COR-L47 (cell line): Measurements from ENCODE around the gene FAM181B.
"Not testable (repeated sequence)": the region's sequence is repeated elsewhere in the genome, so short reads cannot be mapped to it uniquely, and the experiment has no call there.

Experiments used
- DNase-seq: peaks from one replicate; lab custom pipeline; 2025; lab: John Stamatoyannopoulos, UW

FAM181B gene

GRCh38 chr11:82732348-82732733 lies 1.3 kb downstream of the FAM181B start:
- DNase-seq, result no peak

DNA sequence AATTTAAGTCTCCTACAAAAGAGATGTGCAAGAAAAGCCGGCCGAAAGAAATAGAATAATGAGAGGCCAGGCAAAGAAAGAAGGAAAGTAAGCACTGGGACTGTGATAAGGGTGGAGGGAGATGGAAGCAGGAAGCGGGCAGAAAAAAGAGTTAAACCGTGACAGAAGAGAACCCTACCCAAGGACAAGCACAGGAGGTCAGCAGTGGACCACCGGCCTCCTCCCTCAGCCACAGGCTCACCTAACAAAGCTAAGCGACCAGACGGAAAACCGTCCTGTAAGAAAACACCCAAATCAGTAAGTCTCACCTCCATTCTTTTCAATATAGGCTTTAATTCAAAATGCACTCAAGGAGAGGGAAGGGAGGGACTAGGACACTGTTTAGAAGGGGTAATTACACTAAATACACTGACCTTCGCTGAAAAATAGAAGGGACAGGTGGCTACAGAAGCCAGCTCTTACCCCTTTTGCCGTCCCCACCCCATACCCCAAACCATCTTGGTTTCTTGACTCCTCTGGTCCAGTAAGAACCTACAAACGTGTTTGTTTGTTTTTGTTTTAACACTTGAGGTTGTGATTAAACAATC lies 1.9 kb downstream of the FAM181B start:
- DNase-seq, result no peak

GRCh38 chr11:82730754-82731153 lies 2.9 kb downstream of the FAM181B start:
- DNase-seq, result no peak

DNA sequence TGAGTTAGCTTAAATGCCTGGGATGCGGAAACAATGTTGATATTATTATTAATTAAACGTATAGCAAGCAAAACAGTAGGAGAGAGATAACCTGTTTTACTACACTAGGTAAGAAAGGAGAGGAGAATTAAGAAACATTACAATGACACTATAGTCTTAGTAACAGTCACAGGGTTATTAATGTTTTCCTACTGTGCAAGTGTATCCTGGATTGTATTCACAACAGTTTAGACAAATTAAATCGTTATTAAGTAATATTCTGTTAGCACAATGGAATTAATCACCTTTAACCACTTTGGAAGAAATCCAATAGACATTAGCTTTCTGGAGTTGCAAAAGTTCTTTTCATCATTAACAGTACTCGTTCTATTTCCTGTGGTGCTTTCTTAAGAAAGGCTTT lies 3.4 kb downstream of the FAM181B start:
- no peak for DNase-seq

GRCh38 chr11:82724026-82724425 lies 9.6 kb downstream of the FAM181B start:
- no peak for DNase-seq

GRCh38 chr11:82722231-82722630 lies 11.4 kb downstream of the FAM181B start:
- no peak for DNase-seq

GRCh38 chr11:82720267-82721065 lies 13.2 kb downstream of the FAM181B start:
- no peak for DNase-seq

GRCh38 chr11:82719361-82720105 lies 14.1 kb downstream of the FAM181B start:
- no peak for DNase-seq

DNA sequence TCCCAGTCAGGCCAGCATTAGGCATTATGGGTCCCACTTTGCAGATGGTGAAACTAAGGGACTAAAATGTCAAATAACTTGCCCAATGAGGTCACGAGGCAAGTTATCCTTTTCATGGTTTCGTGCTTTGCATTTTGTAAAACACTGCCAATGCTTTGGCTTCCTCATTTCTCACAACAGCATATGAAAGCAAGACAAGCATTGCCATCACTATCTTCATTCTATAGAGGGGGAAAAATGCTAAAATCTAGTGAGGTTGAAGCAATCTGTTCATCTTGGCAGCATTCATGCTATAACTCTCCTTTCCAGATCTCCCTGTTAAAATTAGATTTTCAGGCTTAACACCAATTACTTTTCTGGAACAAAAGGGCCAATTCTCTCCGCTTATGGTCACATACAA lies 14.8 kb downstream of the FAM181B start:
- DNase-seq, result no peak

- peak; percentile 57 for DNase-seq
Observed at GRCh38 chr11:82718307-82718706, 15.4 kb downstream of the FAM181B start.

DNA sequence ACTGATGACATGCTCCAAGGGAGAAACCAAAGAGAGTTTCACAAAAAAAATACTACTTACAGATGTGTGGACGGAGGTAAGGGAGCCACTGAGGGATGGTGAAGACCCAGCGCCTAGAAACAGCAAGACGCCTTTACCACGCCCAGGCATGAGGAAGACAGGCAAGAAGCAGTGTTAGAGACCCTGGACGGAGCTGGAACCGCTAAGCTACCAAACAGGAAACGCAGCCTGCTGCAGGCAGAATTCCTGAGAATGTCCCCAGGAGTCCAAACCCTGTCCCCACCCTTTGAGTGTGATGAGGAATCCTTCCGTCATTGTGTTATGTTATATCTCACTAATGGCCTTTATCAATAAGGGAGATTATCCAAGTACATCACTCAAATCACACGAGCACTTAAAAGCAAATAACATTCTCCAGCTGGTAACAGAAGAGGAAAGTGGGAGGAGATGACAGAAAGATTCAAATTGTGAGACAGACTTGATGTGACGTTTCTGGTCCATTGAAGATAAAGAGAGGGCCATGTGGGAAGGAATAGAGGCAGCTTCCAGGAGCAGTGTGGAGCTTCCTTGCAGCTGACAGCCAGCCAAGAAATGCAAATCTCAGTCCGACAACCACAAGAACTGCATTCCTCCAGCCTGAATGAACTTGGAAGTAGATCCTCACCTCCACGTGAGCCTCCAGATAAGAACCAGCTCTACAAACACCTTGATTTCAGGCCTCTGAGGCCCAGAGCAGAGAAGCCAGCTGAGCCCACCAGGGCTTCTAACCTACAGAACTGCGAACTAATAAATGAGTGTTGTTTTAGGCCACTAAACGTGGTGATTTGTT lies 19.1 kb downstream of the FAM181B start:
- no peak for DNase-seq

- no peak for DNase-seq
Observed at GRCh38 chr11:82711648-82712047, 22.0 kb downstream of the FAM181B start.

- DNase-seq, result no peak
Observed at GRCh38 chr11:82703796-82704195, 29.9 kb downstream of the FAM181B start.

- DNase-seq, result no peak
Observed at GRCh38 chr11:82703226-82703625, 30.4 kb downstream of the FAM181B start.

- peak; percentile 55 for DNase-seq
Observed at GRCh38 chr11:82701847-82702520, 31.7 kb downstream of the FAM181B start.

GRCh38 chr11:82698576-82699352 lies 34.9 kb downstream of the FAM181B start:
- no peak for DNase-seq

DNA sequence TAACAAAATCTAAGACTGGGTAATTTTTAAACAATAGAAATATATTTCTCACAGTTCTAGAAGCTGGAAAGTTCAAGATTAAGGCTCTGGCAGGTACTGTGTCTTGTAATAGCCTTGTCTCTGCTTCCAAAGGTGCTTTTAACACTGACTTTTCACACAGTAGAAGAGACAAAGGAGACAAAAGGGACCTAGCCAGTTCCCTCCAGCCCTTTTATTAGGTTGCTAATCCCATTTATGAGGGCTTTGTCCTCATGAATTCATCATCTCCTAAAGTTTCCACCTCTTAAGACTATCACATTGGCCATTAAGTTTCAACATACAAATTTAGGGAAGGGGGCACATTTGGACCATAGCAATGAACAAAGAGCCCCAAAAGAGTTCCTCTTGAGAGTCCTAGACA lies 40.7 kb downstream of the FAM181B start:
- DNase-seq, result no peak

- not testable (repeated sequence) for DNase-seq
Observed at GRCh38 chr11:82689347-82689746, 44.3 kb downstream of the FAM181B start.

GRCh38 chr11:82686211-82686610 lies 47.5 kb downstream of the FAM181B start:
- no peak for DNase-seq

DNA sequence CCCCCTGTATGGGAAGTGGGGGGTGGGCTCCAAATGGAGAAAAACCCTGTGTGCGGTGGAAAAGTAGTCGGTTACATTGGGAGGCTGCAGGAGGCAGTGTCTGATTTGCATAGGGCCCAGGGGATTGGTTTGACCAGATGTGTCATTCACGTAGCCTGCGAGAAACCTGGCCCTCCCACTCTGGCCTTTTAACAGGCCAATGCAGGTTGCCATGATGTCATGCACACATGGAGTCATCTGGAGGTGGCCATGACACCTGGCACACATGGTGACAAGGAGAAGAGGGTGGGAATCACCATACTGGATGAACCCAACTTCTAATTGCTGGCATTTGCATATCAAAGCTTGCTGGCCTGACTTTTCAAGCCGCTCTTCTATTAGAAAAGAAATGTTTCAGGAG lies 50.6 kb downstream of the FAM181B start:
- no peak for DNase-seq
